NCI-H524 (cell line): ENCODE results near the gene UGT1A8.

Source experiments
- DNase-seq, 2 experiments: peaks; one replicate each; lab custom pipeline; 2025; lab: John Stamatoyannopoulos, UW

The UGT1A8 gene

DNA sequence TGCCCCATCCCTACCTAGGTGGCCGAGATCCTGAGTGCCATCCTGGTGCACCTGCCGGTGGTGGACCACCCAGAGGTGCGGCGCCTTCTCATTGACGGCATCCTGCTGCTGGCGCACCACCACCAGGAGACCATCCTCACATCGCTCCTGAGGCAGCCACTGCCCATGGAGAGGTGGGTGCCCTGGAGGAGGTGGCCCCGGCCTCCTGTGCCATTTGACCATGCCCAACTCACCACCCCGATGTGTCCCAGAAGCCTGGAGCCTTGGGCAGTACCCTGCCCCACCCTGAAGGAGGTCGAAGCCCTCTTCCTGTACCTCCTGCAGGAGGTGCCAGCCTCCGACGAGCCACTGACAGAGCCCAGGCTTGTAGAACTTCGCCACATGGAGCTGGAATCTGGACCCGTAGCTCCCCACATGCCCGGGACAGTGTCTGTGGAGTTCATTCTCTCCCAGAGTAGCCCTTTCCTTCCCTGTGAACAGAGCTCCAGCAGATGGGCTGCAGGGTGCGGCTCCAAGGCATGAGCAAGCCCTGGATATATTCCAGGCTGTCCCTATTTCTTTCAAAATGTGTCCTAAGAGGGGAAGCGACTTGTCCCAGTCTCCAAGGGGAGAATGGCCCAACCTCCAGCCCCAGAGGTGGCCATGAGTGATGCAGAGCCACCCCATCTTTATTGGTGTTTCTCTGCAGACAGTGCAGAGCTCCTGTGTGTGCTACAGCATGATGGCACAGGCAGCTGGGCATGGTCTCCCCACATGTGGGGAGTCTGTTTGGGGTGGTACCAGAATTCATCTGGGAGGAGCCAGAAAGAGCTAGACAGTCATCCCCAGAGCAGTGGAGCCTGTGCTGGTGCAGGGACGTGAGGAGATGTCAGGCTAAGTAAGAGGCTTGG, 202.7 kb downstream of the UGT1A8 start:
- no peak for DNase-seq

DNA sequence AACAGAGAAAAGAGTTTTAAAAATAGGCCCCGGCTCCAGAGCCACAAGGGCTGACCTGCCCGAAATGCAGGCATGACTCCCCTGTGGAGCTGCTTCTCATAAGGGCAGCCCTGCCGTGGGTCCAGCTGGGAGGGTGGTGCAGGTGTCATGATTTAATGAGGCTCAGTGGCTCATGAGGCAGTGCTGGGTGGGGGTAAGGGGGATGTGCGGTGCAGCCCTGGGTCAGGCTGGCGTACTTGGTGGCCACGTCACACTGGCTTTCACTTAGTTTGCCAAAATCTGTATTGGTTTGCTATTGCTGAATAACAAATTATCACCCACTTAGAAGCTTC, 203.3 kb downstream of the UGT1A8 start:
- DNase-seq, result no peak

DNA sequence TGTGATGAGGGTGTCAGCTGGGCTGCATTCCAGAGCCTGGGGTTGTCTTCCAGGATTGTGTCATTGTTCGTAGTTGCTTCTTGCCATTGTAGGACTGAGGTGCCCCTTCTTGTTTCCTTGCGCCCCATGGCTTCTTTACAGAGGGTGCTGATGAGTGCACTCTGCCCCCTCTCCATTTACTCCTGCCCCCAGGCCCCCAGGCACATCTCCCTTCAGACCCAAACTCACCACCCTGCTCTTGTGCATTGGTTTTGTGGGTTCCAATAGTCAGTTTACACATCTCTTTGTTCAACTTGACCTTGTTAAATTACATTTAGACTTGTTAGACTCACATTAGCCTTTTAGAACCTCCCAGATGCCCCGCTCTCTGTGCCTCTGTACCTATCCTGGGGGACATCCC, 203.8 kb downstream of the UGT1A8 start:
- no peak for DNase-seq

DNA sequence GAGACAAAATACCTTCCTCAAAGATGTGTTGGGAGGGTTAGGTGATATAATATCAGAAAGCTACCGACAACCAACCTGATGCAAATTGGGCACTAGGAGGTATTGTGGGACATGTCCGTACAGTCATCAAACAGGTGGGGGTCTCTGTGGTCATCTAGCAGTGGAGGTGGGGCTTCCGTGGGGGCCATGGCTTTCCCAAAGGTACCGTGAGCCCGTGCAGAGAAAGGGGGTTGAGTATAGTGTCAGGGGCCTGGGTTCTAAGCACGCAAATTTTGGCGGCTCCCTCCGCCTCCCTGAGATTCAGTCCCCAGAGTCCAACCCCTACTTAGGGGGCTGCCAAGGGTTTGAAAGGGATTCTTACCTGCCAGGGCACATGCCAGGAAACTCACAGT, 204.3 kb downstream of the UGT1A8 start:
- DNase-seq, result no peak

DNA sequence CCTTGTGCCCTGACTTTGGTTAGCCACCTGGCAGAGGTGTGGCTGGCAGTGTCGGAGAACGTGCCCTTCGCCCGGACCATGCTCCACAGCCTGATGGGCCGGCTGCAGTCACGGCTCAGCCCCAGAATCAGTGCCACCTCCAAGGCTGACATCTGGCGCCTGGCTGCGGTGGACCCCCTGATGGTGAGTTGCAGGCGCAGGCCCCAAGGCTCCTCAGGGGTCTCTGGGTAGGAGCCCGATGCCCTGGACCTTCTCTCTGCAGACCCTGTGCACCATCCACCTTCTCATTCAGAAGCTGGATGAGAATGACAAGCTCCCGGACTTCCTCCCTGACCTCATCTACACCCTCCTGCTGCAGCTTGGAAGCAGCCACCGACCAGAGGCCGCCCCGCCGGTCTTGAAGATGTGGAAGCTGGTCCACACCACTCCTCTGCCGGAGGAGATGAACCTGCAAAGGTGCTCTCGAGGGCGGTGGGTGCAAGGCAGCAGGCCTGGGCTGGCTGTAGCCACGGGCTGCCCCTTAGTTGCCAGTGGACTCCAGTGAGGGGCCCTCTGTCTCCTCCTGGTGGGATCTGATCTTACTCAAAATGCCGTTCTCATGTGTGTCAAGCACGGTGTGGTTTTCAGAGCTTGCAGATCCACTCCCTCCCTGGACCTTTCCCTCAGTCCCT, 204.8 kb downstream of the UGT1A8 start:
- no peak for DNase-seq
